ENCODE results near the gene UROC1. TPM values are rescaled to one million over a fixed set of nuclear protein-coding genes. Genes with fewer than 3 reads are reported as not detected.

UROC1 gene
- total RNA-seq, 2 experiments from 2014 or later = 0.09 TPM; not detected in 1

GRCh38 chr3:126529585-126530170 lies 12.1 kb upstream of the UROC1 start:
- H2AFZ ChIP-seq (ENCODE audit: low read length) = no peak overlapping the region

GRCh38 chr3:126528800-126529541 lies 11.4 kb upstream of the UROC1 start:
- no peaks in the 10 kb centered on the region for H3K36me3 ChIP-seq (ENCODE audit: insufficient read depth, low read length)
- no peaks in the 10 kb centered on the region for H3K9me2 ChIP-seq (ENCODE audit: insufficient read depth, low read length)
- no peaks in the 10 kb centered on the region for H3K4me1 ChIP-seq (ENCODE audit: insufficient read depth, low read length, poor library complexity, severe bottlenecking)
- H3K4me3 ChIP-seq (ENCODE audit: low read depth, low read length, poor library complexity, severe bottlenecking) = no peak overlapping the region
- no peak overlapping the region for H3K27ac ChIP-seq (ENCODE audit: low read depth, low read length, poor library complexity, severe bottlenecking)
- intact Hi-C loops (cut with micrococcal nuclease; ENCODE audit: unreplicated experiment) = no loop called here
- TF ChIP-seq CTCF (conservative IDR thresholded peaks at IDR 0.05; ENCODE audit: low read length) (no peak), EZH2phosphoT487 (IDR thresholded peaks at IDR 0.05; ENCODE audit: borderline replicate concordance, low read depth, low read length) (no peak)
- POLR2A ChIA-PET = no interaction called here
- no peak for DNase-seq (ENCODE audit: low spot score)
- CTCF ChIA-PET (ENCODE audit: unreplicated experiment) = no interaction called here
- BruUV-seq (replicated peaks) = no TSS peak
- H3K79me2 ChIP-seq (ENCODE audit: insufficient read depth, low read depth, low read length) = no peaks in the 10 kb centered on the region
- no peaks in the 10 kb centered on the region for H4K20me1 ChIP-seq (ENCODE audit: insufficient read depth, low read length)
- H2AFZ ChIP-seq (ENCODE audit: low read length) = no peak overlapping the region
- no peaks in the 10 kb centered on the region for H3K9me3 ChIP-seq (ENCODE audit: low read length)
- no peak overlapping the region for H3K4me2 ChIP-seq (ENCODE audit: low read length)

More at GRCh38 chr3:126529585-126530170, 12.1 kb upstream of the UROC1 start:
- TF ChIP-seq CTCF (conservative IDR thresholded peaks at IDR 0.05; ENCODE audit: low read length) (no peak), EZH2phosphoT487 (IDR thresholded peaks at IDR 0.05; ENCODE audit: borderline replicate concordance, low read depth, low read length) (no peak)
- Histone ChIP-seq H3K9me2 (ENCODE audit: insufficient read depth, low read length) (no peaks in the 10 kb centered on the region), H3K9me3 (ENCODE audit: low read length) (no peaks in the 10 kb centered on the region), H4K20me1 (ENCODE audit: insufficient read depth, low read length) (no peaks in the 10 kb centered on the region), H3K4me1 (ENCODE audit: insufficient read depth, low read length, poor library complexity, severe bottlenecking) (no peaks in the 10 kb centered on the region), H3K27ac (ENCODE audit: low read depth, low read length, poor library complexity, severe bottlenecking) (no peak overlapping the region), H3K4me2 (ENCODE audit: low read length) (no peak overlapping the region), H3K4me3 (ENCODE audit: low read depth, low read length, poor library complexity, severe bottlenecking) (no peak overlapping the region), H3K79me2 (ENCODE audit: insufficient read depth, low read depth, low read length) (no peaks in the 10 kb centered on the region), H3K36me3 (ENCODE audit: insufficient read depth, low read length) (no peaks in the 10 kb centered on the region)
- no peak for DNase-seq (ENCODE audit: low spot score)
- ChIA-PET POLR2A (no interaction called here), CTCF (ENCODE audit: unreplicated experiment) (no interaction called here)
- BruUV-seq (replicated peaks) = no TSS peak
- intact Hi-C loops (cut with micrococcal nuclease; ENCODE audit: unreplicated experiment) = no loop called here

DNA sequence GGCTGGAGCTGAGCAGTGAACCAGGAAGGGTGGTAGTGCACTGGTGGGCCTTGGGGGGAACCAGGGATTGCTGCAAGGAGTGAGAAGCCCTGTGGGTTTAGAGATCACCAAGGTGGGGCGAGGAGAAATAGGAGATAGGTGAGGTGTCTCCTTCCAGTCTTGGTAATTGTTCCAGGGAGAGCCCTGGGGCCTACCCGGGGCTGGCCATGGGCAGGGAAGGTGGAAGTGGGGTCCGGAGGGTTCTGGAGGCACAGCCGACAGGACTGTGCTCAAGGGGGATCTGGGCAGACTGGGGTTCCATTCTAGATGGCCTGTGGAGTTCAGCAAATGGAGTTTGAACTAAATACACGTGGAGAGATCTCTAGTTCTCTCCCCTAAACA lies 10.8 kb upstream of the UROC1 start:
- ChIA-PET CTCF (ENCODE audit: unreplicated experiment) (interaction anchor here (0.6 kb wide), 1 partner anchor 284 kb away, joined by 4 read pairs; no protein-coding TSS in a partner anchor), POLR2A (no interaction called here)
- Histone ChIP-seq H3K4me2 (ENCODE audit: low read length) (no peak overlapping the region), H3K36me3 (ENCODE audit: insufficient read depth, low read length) (no peaks in the 10 kb centered on the region), H3K27ac (ENCODE audit: low read depth, low read length, poor library complexity, severe bottlenecking) (no peak overlapping the region), H3K9me3 (ENCODE audit: low read length) (no peaks in the 10 kb centered on the region), H3K79me2 (ENCODE audit: insufficient read depth, low read depth, low read length) (no peaks in the 10 kb centered on the region), H2AFZ (ENCODE audit: low read length) (no peak overlapping the region), H3K4me1 (ENCODE audit: insufficient read depth, low read length, poor library complexity, severe bottlenecking) (no peaks in the 10 kb centered on the region), H3K4me3 (ENCODE audit: low read depth, low read length, poor library complexity, severe bottlenecking) (no peak overlapping the region), H4K20me1 (ENCODE audit: insufficient read depth, low read length) (no peaks in the 10 kb centered on the region), H3K9me2 (ENCODE audit: insufficient read depth, low read length) (no peaks in the 10 kb centered on the region)
- intact Hi-C loops (cut with micrococcal nuclease; ENCODE audit: unreplicated experiment) = no loop called here
- TF ChIP-seq CTCF (conservative IDR thresholded peaks at IDR 0.05; ENCODE audit: low read length) = no peak
- TF ChIP-seq EZH2phosphoT487 (IDR thresholded peaks at IDR 0.05; ENCODE audit: borderline replicate concordance, low read depth, low read length) = no peak
- BruUV-seq (replicated peaks) = no TSS peak
- DNase-seq (ENCODE audit: low spot score) = no peak

All from OCI-LY7 (cell line).